ENCODE measurements around the gene RBM33.
"Not testable (repeated sequence)": the region's sequence is repeated elsewhere in the genome, so short reads cannot be mapped to it uniquely, and the experiment has no call there.

The RBM33 gene, protein sequence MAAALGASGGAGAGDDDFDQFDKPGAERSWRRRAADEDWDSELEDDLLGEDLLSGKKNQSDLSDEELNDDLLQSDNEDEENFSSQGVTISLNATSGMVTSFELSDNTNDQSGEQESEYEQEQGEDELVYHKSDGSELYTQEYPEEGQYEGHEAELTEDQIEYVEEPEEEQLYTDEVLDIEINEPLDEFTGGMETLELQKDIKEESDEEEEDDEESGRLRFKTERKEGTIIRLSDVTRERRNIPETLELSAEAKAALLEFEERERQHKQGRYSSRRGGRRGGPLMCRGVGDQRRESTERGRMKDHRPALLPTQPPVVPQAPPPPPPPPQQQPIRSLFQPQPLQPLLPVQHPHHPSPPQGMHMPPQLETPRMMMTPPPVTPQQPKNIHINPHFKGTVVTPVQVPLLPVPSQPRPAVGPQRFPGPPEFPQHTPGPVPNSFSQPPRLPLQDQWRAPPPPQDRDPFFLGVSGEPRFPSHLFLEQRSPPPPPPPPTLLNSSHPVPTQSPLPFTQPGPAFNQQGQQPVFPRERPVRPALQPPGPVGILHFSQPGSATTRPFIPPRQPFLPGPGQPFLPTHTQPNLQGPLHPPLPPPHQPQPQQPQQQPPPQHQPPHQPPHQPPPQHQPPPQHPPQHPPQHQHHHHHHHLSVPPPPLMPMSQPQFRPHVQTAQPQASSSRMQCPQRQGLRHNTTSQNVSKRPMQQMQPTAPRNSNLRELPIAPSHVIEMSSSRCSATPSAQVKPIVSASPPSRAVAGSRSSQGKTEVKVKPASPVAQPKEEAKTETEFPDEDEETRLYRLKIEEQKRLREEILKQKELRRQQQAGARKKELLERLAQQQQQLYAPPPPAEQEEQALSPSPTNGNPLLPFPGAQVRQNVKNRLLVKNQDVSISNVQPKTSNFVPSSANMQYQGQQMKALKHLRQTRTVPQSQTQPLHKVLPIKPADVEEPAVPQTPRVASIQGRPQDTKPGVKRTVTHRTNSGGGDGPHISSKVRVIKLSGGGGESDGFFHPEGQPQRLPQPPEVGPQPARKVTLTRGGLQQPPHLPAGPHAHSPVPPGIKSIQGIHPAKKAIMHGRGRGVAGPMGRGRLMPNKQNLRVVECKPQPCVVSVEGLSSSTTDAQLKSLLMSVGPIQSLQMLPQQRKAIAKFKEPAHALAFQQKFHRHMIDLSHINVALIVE

DNA sequence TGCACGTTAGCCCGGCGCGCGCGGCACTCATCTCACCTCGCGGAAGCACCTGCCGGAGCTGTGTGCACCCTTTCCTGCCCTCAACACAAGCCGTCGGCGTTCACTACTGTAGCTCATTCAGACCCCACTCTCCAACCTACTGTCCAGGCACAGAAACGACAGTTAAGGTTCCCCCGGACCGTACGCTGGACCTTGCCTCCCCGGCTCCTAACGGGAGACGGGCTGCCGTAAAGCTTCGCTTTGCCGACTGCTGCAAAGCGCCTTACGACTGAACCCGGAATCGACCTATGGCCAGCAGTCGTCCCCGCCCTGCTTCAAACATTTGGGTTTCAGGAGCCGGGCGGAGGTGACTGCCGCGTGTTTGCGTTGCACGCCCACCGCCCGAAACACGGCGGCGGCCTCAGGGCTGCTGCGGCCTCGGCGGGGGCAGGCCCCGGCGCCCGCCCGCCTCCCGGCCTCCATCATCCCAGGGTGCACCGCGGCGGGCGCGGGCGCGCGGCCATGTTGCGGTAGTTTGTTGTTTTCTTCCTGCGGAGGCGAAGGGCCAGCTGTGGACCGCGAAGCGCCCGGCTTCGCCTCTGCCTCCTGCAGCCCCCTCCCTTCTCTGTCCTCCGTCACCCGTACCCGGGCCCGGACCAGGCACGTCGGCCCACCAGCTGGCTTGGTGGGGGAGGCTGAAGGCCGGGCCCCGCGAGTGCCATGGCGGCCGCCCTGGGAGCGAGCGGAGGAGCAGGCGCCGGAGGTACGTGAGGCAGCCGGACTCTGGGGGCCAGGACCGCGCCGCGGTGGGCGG, at the start of gene RBM33:
RBM33 (plus strand) TSS at position 484 of the 793 bp plus-strand sequence; CDS start at position 700, 216 bp downstream.
- DNase-seq, result peak; percentile 76

DNA sequence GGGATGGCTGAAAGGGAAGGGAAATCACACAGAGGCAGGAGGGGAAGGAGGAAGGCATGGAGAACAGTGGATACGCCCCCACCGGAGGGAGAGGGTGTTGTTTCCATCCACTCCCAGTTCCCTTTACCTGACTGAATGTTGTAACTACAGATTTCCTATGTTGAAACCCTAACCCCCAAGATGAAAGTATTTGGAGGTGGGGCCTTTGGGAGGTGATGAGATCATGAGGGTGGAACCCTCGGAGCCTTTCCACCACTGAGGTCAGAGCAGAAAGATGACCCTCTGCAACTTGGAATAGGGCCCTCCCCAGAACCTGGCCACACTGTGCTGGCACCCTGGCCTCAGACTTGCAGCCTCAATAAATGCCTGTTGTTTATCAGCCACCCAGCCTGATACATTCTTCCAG, 49.5 kb upstream of the RBM33 start:
- DNase-seq, result no peak

DNA sequence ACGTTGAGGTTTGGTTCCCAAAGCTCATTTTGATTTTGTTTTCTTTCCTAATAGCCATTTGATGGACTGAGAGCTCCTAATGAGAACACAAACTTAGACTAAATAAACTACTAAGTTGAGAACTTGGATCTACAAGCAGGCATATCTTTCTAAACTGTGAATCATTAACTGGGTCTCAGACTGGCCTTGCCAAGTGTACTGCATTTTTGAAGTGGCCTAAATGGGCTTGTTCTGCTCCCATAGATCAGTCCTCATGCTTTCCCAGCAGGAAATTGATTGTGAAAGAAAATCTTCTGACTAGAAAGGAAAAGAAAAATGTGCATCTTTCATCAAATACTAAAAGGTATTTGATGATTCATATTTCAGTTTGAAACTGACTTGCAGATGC, 46.7 kb upstream of the RBM33 start:
- no peak for DNase-seq

DNA sequence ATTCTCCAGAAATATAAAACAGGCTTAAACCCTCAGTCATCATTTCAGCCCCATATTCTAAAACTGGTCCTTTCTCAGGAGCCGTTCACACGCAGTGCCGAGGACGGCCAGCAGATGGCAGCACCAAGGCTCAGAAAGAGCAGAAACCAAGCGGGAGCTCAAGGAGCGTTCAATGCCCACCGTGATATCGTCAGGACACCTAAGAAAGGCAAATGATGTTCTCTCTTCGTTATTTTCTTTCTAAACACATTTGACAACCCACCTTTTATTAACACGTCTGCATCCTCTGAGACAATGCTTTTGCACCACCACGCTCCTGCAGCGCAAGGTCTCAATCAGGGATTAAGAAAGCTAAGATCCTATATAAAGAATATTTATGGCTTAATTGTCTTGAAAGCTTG, 45.7 kb upstream of the RBM33 start:
- peak; percentile 86 for DNase-seq

DNA sequence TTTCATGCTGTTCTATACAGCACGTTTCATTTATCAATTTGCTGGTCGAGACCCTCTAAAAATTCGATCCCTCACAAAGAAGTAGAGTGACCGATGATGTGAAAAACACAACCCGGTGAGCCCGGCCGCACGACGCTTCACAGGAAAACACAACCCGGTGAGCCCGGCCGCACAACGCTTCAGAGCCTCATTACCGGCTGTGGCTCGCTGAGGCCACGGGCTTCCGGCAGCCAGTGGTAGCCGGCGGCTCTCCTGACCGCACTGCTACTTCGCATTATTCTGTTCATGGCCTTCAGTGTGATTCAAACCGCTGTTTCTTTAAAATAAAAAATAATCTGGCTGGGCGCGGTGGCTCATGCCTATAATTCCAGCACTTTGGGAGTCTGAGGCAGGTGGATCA, 42.3 kb upstream of the RBM33 start:
- no peak for DNase-seq

DNA sequence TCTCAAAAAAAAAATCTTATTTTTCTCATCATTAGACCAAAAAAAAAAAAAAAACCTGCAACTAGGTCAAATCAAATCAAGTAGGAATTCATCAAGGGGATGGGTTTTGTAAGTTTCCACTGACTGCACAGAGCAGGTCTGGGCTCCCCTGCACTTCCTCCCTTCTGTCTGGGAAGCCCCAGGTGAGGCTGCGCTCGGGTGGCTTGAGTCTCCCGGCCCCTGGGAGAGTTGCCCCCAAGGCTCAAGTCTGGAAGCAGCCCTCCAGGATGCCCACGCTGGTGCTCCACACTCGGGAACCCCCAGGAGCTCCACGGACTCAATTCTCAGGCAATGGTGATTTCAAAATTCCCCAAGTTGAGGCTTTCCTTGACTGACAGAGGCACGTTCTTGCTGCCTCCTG, 41.7 kb upstream of the RBM33 start:
- DNase-seq, result no peak

DNA sequence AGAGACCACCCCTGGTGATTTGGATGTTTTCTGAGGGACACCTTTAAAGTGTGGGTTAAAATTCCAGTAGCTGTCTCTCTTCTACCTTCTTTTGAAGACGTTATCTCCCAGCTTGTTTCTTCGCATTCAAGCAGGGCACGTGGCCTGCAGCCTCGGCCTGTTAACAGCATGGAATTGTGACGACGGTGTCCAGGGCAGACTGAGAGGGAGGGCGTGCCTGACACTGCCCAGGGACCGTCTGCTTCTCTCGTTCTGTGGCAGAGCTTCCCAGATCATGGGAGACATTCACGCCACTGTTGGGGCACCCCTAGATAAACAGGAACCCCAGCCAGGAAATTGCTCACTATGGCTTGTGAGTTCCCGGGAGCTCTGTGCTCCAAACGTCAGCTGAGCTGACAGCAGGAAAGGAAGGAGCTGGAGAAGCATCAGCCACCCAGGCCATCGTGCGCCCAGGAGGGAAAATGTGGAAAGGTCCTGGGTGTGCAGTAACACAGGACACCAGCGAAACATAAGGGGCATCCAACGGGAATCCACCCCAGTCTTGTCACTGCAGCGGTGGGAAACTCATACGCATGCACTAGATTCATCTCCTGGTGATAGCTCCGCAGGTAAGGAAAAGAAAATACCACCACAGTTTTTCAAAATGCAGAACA, 41.1 kb upstream of the RBM33 start:
- no peak for DNase-seq

DNA sequence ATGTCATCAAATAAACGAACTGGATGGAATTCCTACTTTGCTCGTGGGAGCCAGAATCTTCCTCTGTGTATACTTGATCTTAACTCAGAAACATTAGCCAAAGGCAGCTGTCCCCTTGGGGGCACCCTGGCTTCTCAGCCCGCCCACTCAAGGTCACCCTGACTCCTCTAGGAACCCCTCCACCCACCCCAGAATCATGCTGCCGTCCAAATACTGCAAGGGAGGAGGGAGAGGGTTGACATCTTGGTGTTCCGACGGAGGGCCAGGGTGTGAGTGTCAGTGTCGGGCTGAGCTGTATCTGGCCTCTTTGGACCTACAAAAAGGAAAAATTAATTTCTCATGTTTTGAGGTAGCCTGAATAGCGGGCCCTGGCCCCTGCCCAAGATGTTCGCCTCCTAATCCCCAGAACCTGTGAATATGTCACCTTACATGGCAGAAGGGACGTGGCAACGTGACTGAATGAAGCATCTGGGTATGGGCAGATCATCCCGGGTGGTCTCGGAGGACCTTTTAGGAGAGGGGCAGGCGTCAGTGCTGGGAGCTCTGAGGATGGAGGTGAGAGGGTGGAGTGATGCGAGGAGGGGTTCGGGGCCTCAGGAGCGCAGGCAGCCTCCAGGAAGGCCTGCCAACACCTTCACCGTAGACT, 40.5 kb upstream of the RBM33 start:
- DNase-seq, result no peak

DNA sequence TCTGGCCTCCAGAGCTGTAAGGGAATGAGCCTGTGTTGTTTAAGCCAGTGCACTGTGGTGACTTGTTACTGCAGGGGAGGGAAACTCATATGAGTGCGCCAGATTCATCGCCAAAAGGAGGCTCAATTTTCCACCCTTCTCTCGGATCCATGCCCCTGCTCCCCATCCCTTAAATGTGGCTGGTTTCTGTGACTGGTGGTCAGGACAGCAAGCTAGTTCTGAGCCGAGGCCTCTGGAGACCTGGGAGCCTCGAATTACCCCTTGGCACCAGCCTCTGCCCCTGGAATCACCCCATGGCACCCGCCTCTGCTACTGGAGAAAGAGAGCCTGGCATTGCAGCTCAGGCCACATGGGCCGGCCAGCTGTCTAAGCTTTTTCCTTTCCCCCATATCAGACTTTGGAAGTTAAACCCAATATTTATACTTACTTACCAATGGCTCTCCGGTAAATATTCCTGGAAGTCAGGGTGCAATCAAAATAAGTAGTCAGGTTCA, 39.9 kb upstream of the RBM33 start:
- DNase-seq, result no peak

DNA sequence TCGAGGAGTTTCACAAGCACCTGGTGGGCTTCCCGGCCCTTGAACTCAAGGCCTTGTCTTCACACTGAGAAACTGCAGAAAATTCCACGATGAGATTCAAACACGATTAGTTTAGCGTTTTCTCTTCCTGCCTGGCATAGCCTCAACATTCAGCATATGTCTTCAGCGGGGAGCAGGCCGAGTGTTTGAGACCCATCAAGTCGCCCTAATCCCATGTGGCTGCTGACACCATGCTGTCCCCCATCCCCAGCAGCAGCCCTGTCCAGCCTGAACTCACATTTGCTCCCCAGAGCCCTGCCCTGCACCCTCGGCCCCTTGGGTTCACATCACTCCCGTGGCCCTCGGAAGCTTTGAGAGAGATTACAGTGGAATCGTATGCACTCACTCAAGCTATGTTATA, 35.3 kb upstream of the RBM33 start:
- DNase-seq, result no peak

DNA sequence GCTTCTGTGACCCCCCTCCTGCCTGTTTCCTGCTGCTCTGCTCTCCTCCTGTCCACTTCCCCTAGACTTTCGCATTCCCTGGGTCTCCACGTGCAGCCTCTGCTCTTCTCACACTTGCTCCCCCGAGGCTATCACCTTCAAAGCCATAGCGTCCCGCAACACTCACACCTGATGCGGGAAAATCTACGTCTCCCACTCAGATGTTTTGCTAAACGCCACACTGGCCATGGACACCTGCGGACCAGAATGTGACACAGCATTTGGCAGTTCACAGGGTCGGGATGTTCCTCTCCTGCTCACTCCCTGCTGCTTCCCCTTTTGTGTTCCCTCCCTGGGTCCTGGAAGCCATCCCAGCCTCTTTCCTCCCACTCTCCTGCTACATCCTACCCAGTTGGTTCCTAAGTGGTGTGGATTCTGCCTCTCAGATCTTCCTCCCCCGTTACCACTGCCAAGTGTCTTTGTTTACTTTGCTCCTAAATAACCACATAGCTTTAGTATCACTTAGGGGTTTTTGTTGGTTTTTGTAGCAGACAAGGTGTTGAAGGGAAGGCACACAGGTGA, 33.7 kb upstream of the RBM33 start:
- DNase-seq, result no peak

DNA sequence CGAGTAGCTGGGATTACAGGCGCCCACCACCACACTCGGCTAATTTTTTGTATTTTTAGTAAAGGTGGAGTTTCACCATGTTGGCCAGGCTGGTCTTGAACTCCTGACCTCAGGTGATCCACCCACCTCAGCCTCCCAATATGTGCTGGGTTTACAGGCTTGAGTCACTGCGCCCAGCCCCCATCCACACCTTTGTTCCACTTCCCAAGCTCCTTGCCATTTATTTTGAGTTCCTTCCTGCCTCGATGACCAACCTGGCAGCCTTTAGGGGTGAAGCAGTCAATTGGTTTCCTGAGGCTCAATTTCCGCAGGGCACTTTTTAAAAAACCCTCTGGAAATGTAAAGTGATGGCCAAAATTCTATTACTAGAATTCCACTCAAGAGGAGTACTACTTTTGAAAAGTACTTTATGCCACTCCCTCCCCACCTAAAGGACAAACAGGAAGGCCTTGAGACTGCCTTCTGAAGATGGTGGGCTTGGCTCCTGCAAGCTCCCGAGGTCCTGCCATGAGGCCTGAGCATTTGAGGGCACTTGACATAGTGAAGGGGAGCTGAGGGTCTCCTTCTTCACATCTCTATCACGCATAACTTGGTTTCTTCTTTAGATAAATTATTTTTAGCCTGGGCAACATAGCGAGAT, 32.5 kb upstream of the RBM33 start:
- no peak for DNase-seq

DNA sequence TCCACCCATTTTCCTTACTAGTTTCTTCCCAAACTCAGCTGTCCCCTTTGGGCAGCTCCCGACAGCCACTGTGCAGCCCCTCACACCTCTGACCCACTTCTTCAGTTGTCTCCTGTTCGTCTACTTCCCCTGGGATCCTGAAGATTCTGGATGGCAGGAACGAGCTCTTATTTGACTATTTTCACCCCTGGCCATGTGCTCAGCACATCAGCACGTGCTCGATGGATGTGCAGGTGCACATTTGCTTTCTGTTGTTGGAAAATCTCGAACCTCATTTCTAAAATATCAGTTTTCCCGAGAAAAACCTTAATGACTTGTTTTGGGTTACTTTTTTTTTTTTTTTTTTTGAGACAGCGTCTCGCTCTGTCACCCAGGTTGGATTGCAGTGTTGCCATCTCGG, 31.8 kb upstream of the RBM33 start:
- no peak for DNase-seq

DNA sequence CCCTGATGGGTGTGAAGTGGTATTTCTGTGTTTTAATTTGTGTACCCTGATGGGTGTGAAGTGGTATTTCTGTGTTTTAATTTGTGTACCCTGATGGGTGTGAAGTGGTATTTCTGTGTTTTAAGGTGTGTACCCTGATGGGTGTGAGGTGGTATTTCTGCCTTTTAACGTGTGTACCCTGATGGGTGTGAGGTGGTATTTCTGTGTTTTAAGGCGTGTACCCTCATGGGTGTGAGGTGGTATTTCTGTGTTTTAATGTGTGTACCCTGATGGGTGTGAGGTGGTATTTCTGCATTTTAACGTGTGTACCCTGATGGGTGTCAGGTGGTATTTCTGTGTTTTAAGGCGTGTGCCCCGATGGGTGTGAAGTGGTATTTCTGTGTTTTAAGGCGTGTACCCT, 29.4 kb upstream of the RBM33 start:
- DNase-seq, result not testable (repeated sequence)

DNA sequence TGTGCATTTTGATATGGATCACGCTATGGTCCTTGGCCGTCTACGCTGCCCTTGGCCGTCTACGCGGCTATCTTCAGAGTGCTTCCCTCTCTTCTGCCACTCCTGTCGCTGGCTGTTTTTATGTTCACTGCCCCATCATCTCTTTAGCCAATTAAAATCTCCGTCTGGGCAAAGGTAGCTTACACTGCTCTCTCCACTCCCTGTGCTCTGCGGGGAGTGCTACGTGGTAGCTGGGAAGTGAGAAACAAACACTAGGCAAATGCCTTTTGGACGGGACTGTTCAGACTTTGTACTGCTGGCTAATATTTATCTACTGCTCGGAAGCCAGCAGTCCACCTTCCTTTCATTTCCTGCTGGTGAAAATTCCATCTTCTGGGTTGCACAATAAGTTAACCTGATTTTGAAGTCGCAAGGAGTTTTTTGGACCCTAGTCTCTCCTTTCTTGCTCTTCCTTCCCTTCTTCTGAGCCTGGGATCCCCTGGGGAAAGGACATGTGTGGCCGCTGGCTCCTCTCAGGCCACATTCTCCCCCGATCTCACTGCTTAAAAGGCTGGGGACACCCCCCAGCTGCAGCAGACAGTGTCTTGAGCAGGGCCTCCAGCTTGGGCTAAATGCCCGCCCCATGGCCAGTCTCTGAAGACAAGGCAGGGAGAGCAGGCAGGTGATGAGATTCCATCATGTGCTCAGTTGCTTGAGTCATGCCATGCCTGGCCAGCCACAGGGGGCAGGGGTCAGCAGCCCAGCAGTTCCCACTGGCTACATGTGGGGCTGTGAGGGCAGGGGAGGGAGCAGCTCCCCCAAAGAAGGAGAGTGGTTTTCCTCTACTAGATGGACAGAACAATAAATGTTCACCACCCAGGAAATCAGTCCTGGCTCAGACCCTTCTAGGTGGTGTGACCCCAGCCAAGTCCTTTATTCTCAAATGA, 25.5 kb upstream of the RBM33 start:
- no peak for DNase-seq

DNA sequence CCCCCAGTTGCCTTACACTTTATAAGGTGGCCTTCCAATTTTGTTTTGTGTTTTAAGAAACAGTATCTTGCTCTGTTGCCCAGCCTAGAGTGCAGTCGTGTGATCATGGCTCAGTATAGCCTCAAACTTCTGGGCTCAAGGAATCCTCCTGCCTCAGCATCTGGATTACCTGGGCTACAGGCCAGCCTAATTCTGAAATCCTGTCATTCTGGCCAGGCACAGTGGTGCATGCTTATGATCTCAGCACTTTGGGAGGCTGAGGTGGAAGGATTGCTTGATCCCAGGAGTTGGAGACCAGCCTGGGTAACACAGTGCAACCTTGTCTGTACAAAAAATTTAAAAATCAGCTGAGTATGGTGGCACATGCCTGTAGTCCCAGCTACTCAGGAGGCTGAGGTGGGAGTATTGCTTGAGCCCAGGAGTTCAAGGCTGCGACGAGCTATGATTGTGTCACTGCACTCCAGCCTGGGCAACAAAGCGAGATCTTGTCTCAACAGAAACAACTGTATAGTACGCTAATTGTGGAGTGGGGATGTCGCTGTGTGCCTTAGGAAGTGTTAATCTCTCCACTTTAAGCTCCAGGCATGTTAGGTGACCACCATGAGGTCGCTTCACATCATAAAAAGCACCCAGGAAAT, 24.7 kb upstream of the RBM33 start:
- no peak for DNase-seq

DNA sequence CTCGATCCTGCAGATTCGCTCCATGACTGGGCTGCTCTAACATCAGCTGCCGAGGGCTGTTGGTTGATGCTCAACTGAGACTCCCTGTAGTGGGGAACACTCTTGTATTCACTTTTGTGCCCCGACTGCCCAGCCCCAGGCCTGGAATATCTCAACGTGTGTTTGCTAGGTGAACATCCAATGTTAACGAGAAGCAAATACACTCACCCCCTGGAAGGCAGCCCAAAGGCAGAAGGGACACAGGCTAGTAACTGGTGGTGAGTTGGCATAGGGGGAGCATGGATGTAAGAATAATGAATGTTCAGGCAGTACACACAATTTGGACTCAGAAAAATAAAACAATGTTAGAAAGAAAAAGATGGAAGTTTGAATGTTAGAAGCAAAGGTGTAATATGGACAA, 24.0 kb upstream of the RBM33 start:
- DNase-seq, result no peak

DNA sequence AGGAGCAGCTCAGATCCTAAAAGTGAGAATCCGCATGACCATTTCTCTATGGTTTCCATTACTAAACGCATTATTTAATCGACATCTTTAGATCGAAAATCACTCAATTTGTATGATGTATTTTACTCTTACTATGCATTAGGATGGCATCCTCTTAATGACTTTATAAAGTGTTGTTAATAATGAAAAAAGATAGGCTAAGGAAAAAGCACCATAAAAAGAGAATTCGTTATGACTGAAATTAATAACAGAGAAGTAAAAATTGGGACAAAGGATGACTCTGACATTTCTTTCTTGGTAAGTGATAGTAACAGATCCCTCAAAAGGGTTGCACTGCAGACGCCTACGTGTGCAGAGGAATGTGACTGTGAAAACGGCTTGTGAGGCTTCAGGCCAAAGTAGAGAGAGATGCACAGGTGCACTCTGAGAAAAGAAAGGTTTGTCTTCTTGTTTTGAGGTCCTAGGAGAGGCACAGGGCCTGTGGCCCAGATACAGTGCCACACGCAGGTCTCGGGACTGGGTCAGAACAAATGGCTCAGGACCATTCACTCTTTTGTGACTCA, 23.0 kb upstream of the RBM33 start:
- DNase-seq, result no peak

DNA sequence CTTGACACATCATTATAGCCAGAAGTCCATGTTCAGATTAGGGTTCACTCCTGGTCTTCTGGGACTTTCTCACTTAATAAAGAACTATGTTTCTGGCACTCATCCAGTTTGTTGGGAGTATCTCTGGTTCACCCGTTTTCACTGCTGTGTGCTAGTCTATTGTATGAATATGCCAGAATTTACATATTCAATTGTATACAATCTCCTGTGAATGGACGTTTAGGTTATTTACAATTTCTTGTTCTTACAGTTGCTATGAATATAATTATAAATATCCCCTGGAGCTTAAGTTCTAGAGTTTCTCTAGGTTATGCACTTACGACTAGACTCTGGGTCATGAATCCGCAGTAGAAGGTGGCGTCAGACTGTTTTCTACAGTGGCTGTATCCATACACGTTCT, 20.0 kb upstream of the RBM33 start:
- DNase-seq, result no peak
